ENCODE data around the gene STIMATE. TPM values are rescaled to one million over a fixed set of nuclear protein-coding genes. Genes with fewer than 3 reads are reported as not detected.

STIMATE gene
- total and polyA plus RNA-seq, 10 of the 15 experiments (the other 5 are each of a cell fraction or from before 2014, with no cell fraction given), result 0.24 to 24.1 (median 15.4) TPM

DNA sequence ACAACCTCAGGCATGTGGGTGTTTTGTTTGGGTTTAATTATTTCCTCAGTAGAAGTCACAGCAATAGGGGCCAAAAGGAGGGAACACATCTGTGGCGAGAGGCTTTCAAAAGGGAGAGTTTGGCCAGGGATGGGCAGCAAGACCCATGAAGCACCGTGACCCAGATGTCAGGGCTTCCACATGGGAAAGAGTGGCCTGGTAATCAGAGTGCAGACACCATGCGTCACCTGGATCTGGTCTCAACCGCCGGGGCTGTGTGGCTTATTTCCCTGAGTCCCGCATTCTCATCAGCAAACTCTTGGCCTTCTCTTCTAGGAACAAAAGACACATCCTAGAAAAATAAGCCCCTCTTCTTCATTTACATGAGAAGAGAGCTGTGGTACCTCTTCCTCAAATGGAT is 50.1 kb downstream of the STIMATE start:
- peaks cover 8% of the 10 kb centered on the region for H3K4me1 ChIP-seq (ENCODE audit: control insufficient read depth, insufficient read depth, low read length)
- RAD21 ChIA-PET (ENCODE audit: unreplicated experiment), result interaction anchor here (1.4 kb wide), 1 partner anchor 9 kb away, joined by 4 read pairs; no protein-coding TSS in a partner anchor
- TF ChIP-seq, protein P1, sequence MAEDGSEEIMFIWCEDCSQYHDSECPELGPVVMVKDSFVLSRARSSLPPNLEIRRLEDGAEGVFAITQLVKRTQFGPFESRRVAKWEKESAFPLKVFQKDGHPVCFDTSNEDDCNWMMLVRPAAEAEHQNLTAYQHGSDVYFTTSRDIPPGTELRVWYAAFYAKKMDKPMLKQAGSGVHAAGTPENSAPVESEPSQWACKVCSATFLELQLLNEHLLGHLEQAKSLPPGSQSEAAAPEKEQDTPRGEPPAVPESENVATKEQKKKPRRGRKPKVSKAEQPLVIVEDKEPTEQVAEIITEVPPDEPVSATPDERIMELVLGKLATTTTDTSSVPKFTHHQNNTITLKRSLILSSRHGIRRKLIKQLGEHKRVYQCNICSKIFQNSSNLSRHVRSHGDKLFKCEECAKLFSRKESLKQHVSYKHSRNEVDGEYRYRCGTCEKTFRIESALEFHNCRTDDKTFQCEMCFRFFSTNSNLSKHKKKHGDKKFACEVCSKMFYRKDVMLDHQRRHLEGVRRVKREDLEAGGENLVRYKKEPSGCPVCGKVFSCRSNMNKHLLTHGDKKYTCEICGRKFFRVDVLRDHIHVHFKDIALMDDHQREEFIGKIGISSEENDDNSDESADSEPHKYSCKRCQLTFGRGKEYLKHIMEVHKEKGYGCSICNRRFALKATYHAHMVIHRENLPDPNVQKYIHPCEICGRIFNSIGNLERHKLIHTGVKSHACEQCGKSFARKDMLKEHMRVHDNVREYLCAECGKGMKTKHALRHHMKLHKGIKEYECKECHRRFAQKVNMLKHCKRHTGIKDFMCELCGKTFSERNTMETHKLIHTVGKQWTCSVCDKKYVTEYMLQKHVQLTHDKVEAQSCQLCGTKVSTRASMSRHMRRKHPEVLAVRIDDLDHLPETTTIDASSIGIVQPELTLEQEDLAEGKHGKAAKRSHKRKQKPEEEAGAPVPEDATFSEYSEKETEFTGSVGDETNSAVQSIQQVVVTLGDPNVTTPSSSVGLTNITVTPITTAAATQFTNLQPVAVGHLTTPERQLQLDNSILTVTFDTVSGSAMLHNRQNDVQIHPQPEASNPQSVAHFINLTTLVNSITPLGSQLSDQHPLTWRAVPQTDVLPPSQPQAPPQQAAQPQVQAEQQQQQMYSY (CRISPR knock-in tag; IDR thresholded peaks at IDR 0.05), result no peak
- no peak for TF ChIP-seq IRF4 (IDR thresholded peaks at IDR 0.05; ENCODE audit: low read depth, low read length)
- TF ChIP-seq MYC (IDR thresholded peaks at IDR 0.05; ENCODE audit: insufficient read depth, insufficient read length, insufficient replicate concordance, low read length, severe bottlenecking), result no peak
- TF ChIP-seq, protein P2, sequence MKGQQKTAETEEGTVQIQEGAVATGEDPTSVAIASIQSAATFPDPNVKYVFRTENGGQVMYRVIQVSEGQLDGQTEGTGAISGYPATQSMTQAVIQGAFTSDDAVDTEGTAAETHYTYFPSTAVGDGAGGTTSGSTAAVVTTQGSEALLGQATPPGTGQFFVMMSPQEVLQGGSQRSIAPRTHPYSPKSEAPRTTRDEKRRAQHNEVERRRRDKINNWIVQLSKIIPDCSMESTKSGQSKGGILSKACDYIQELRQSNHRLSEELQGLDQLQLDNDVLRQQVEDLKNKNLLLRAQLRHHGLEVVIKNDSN (IDR thresholded peaks at IDR 0.05; ENCODE audit: borderline replicate concordance, extremely low read length, insufficient read depth, low read depth, low read length), result no peak
- TF ChIP-seq, protein P3, sequence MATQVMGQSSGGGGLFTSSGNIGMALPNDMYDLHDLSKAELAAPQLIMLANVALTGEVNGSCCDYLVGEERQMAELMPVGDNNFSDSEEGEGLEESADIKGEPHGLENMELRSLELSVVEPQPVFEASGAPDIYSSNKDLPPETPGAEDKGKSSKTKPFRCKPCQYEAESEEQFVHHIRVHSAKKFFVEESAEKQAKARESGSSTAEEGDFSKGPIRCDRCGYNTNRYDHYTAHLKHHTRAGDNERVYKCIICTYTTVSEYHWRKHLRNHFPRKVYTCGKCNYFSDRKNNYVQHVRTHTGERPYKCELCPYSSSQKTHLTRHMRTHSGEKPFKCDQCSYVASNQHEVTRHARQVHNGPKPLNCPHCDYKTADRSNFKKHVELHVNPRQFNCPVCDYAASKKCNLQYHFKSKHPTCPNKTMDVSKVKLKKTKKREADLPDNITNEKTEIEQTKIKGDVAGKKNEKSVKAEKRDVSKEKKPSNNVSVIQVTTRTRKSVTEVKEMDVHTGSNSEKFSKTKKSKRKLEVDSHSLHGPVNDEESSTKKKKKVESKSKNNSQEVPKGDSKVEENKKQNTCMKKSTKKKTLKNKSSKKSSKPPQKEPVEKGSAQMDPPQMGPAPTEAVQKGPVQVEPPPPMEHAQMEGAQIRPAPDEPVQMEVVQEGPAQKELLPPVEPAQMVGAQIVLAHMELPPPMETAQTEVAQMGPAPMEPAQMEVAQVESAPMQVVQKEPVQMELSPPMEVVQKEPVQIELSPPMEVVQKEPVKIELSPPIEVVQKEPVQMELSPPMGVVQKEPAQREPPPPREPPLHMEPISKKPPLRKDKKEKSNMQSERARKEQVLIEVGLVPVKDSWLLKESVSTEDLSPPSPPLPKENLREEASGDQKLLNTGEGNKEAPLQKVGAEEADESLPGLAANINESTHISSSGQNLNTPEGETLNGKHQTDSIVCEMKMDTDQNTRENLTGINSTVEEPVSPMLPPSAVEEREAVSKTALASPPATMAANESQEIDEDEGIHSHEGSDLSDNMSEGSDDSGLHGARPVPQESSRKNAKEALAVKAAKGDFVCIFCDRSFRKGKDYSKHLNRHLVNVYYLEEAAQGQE (IDR thresholded peaks at IDR 0.05; ENCODE audit: low read depth, low read length), result no peak
- no peak overlapping the region for H3K9ac ChIP-seq (ENCODE audit: control insufficient read depth, insufficient read depth, low read length)
- H3K79me2 ChIP-seq (ENCODE audit: control insufficient read depth, insufficient read depth, low read length), result no peaks in the 10 kb centered on the region
- 98% methylated on average over 6 of the region's 6 CpGs for WGBS (ENCODE audit: insufficient coverage, insufficient replicate concordance, low lambda C conversion rate, missing lambda C conversion rate)
- H4K20me1 ChIP-seq (ENCODE audit: control insufficient read depth, insufficient read depth), result no peaks in the 10 kb centered on the region
- ATAC-seq (no peak), FAIRE-seq (no peak), DNase-seq (ENCODE audit: low read depth, low spot score) (no peak)
- SMC1A ChIA-PET (ENCODE audit: uncharacterized antibody, unreplicated experiment), result interaction anchor here (1.0 to 2.6 kb wide), 4 partner anchors 46 to 89 kb away, joined by 3 to 12 read pairs (median 4); no protein-coding TSS in a partner anchor
- no peak overlapping the region for H3K4me2 ChIP-seq (ENCODE audit: control insufficient read depth, insufficient read depth)
- intact Hi-C loops (cut with micrococcal nuclease; ENCODE audit: unreplicated experiment) (no loop called here), in situ Hi-C loops (cut with MboI) (loop anchor here (10.0 kb wide), 1 partner anchor 228 kb away; no protein-coding TSS in a partner anchor)
- no peak overlapping the region for H3K27ac ChIP-seq (ENCODE audit: control insufficient read depth, insufficient read depth)
- no peak overlapping the region for H3K4me3 ChIP-seq
- no peak overlapping the region for H2AFZ ChIP-seq (ENCODE audit: control insufficient read depth, low read depth, low read length)
- POLR2A ChIA-PET, result no interaction called here
- BruUV-seq (replicated peaks), result no TSS peak
- H3K27me3 ChIP-seq (replicated peaks in 1 of 2; ENCODE audit: control insufficient read depth in 2 of 2, insufficient read depth in 2 of 2, low read length in 1 of 2), result no peaks in the 10 kb centered on the region
- CTCF ChIA-PET, result interaction anchor here (1.4 to 1.7 kb wide), 2 partner anchors 85 to 227 kb away, joined by 3 read pairs; no protein-coding TSS in a partner anchor
- H3K36me3 ChIP-seq (ENCODE audit: control insufficient read depth in 2 of 2, insufficient read depth in 2 of 2, low read length in 1 of 2), result peaks cover 12 to 21% of the 10 kb centered on the region in 2 experiments
- H3K9me3 ChIP-seq (replicated peaks; ENCODE audit: control insufficient read depth, insufficient read depth, low read length), result no peaks in the 10 kb centered on the region

Measured in GM12878 (cell line).